Left kidney (tissue), 2 donors: ENCODE data around the gene YY1. TPM values are rescaled to one million over a fixed set of nuclear protein-coding genes. Genes with fewer than 3 reads are reported as not detected.

Source experiments
- DNase-seq: peaks from one replicate; pipeline ENCODE4 v3.0.0-alpha.2; 2013
- polyA plus RNA-seq: library from polyadenylated mRNA; unstranded; fragments of 120-200 nt; gene quantifications from one replicate; pipeline ENCODE4 v1.2.1, GENCODE V29; 2013; ENCODE audit not compliant: insufficient read length

YY1 gene
- polyA plus RNA-seq, 1 donor, result 150 TPM

- peak; percentile 72 for DNase-seq
Measured at GRCh38 chr14:100239840-100240667, 1.1 kb downstream of the YY1 start.

- no peak for DNase-seq
Measured at GRCh38 chr14:100240668-100241032, 1.7 kb downstream of the YY1 start.

- no peak for DNase-seq
Measured at GRCh38 chr14:100241279-100241678, 2.3 kb downstream of the YY1 start.

- no peak for DNase-seq
Measured at GRCh38 chr14:100243020-100243419, 4.1 kb downstream of the YY1 start.

GRCh38 chr14:100246809-100247428 lies 8.0 kb downstream of the YY1 start:
- peak; percentile 65 for DNase-seq

- DNase-seq, result no peak
Measured at GRCh38 chr14:100250732-100251465, 12.0 kb downstream of the YY1 start.

- DNase-seq, result no peak
Measured at GRCh38 chr14:100252684-100253083, 13.7 kb downstream of the YY1 start.

- no peak for DNase-seq
Measured at GRCh38 chr14:100256339-100256895, 17.5 kb downstream of the YY1 start.

GRCh38 chr14:100261621-100262020 lies 22.7 kb downstream of the YY1 start:
- no peak for DNase-seq

GRCh38 chr14:100262545-100262944 lies 23.6 kb downstream of the YY1 start:
- DNase-seq, result no peak

- no peak for DNase-seq
Measured at GRCh38 chr14:100263141-100263540, 24.2 kb downstream of the YY1 start.

GRCh38 chr14:100267990-100268389 lies 29.0 kb downstream of the YY1 start:
- no peak for DNase-seq

GRCh38 chr14:100268591-100269207 lies 29.8 kb downstream of the YY1 start:
- no peak for DNase-seq

GRCh38 chr14:100271247-100271939 lies 32.4 kb downstream of the YY1 start:
- no peak for DNase-seq

GRCh38 chr14:100274250-100274649 lies 35.3 kb downstream of the YY1 start:
- no peak for DNase-seq

- no peak for DNase-seq
Measured at GRCh38 chr14:100275214-100275613, 36.3 kb downstream of the YY1 start.

GRCh38 chr14:100278702-100279101 lies 39.8 kb downstream of the YY1 start:
- no peak for DNase-seq

GRCh38 chr14:100279133-100279532 lies 40.2 kb downstream of the YY1 start:
- no peak for DNase-seq

GRCh38 chr14:100279563-100279962 lies 40.6 kb downstream of the YY1 start:
- no peak for DNase-seq

- DNase-seq, result no peak
Measured at GRCh38 chr14:100281286-100282082, 42.5 kb downstream of the YY1 start.

- no peak for DNase-seq
Measured at GRCh38 chr14:100282083-100282350, 43.1 kb downstream of the YY1 start.
